Neural crest cell (in vitro differentiated cells): Measurements from ENCODE around the gene COL24A1. TPM values are rescaled to one million over a fixed set of nuclear protein-coding genes. Genes with fewer than 3 reads are reported as not detected.
"Not testable (repeated sequence)": the region's sequence is repeated elsewhere in the genome, so short reads cannot be mapped to it uniquely, and the experiment has no call there.

Source experiments
- DNase-seq: peaks from one replicate; pipeline ENCODE4 v3.0.0; 2021; ENCODE audit warnings: low read depth, mixed read lengths, low spot score
- H3K27ac Mint-ChIP-seq: one replicate; pipeline ENCODE4 v1.8.0; 2021; ENCODE audit warnings: mild to moderate bottlenecking, mixed read lengths; ENCODE audit not compliant: unreplicated experiment
- H3K27me3 Mint-ChIP-seq: 2 replicates; pipeline ENCODE4 v1.8.0; 2021; ENCODE audit warnings: low read depth, mild to moderate bottlenecking, mixed read lengths
- H3K36me3 Mint-ChIP-seq: 2 replicates; pipeline ENCODE4 v1.8.0; 2021; ENCODE audit warnings: low read depth, mild to moderate bottlenecking, mixed read lengths
- H3K4me1 Mint-ChIP-seq: 2 replicates; pipeline ENCODE4 v1.8.0; 2021; ENCODE audit warnings: mixed read lengths
- H3K4me3 Mint-ChIP-seq: one replicate; pipeline ENCODE4 v1.8.0; 2021; ENCODE audit warnings: mild to moderate bottlenecking, mixed read lengths
- H3K9me3 Mint-ChIP-seq: 2 replicates; pipeline ENCODE4 v1.8.0; 2021; ENCODE audit warnings: mixed read lengths
- CTCF ChIP-seq: fragments of 200-600 bp; sonication (generic); conservative IDR thresholded peaks from 2 replicates; pipeline ENCODE4 v1.5.0; 2021; ENCODE audit warnings: antibody characterized with exemption, mild to moderate bottlenecking
- total RNA-seq: library from RNA; stranded (reverse); gene quantifications from 2 replicates; pipeline ENCODE4 v1.2.1, GENCODE V29; 2021

COL24A1 gene
- total RNA-seq, 1 donor from 2014 or later, result 0.35 TPM

GRCh38 chr1:85865213-85865612 lies 291.4 kb downstream of the COL24A1 start:
- no peak for DNase-seq
- no peaks in the 10 kb centered on the region for H3K9me3 Mint-ChIP-seq
- H3K4me3 Mint-ChIP-seq, result no peak overlapping the region
- no peak overlapping the region for H3K27ac Mint-ChIP-seq
- H3K27me3 Mint-ChIP-seq, result peaks cover 5% of the 10 kb centered on the region
- TF ChIP-seq CTCF, result no peak
- no peaks in the 10 kb centered on the region for H3K4me1 Mint-ChIP-seq
- no peaks in the 10 kb centered on the region for H3K36me3 Mint-ChIP-seq

GRCh38 chr1:85864727-85865126 lies 291.8 kb downstream of the COL24A1 start:
- Mint-ChIP-seq H3K27me3 (peaks cover 5% of the 10 kb centered on the region), H3K4me1 (no peaks in the 10 kb centered on the region), H3K36me3 (no peaks in the 10 kb centered on the region), H3K9me3 (no peaks in the 10 kb centered on the region), H3K27ac (no peak overlapping the region), H3K4me3 (no peak overlapping the region)
- no peak for DNase-seq
- TF ChIP-seq CTCF, result no peak

GRCh38 chr1:85863639-85864038 lies 292.9 kb downstream of the COL24A1 start:
- not testable (repeated sequence) for H3K27me3 Mint-ChIP-seq, H3K4me3 Mint-ChIP-seq, H3K27ac Mint-ChIP-seq, H3K9me3 Mint-ChIP-seq, H3K36me3 Mint-ChIP-seq, H3K4me1 Mint-ChIP-seq, DNase-seq

- Mint-ChIP-seq H3K27ac (no peak overlapping the region), H3K4me3 (no peak overlapping the region), H3K9me3 (no peaks in the 10 kb centered on the region), H3K36me3 (no peaks in the 10 kb centered on the region), H3K4me1 (no peaks in the 10 kb centered on the region), H3K27me3 (peaks cover 16% of the 10 kb centered on the region)
- DNase-seq, result no peak
- TF ChIP-seq CTCF, result no peak
These were observed 294.1 kb downstream of the COL24A1 start for GRCh38 chr1:85862456-85862855.

GRCh38 chr1:85857991-85858390 lies 298.6 kb downstream of the COL24A1 start:
- no peak for TF ChIP-seq CTCF
- no peaks in the 10 kb centered on the region for H3K4me1 Mint-ChIP-seq

GRCh38 chr1:85850238-85850637 lies 306.3 kb downstream of the COL24A1 start:
- TF ChIP-seq CTCF, result no peak
- DNase-seq, result no peak
- Mint-ChIP-seq H3K9me3 (no peaks in the 10 kb centered on the region), H3K36me3 (no peaks in the 10 kb centered on the region), H3K27ac (no peak overlapping the region), H3K4me1 (no peaks in the 10 kb centered on the region), H3K27me3 (peaks cover 14% of the 10 kb centered on the region), H3K4me3 (no peak overlapping the region)

More at GRCh38 chr1:85857991-85858390, 298.6 kb downstream of the COL24A1 start:
- no peak for DNase-seq
- peaks cover 43% of the 10 kb centered on the region for H3K27me3 Mint-ChIP-seq
- H3K36me3 Mint-ChIP-seq, result no peaks in the 10 kb centered on the region
- no peak overlapping the region for H3K4me3 Mint-ChIP-seq
- H3K27ac Mint-ChIP-seq, result no peak overlapping the region
- no peaks in the 10 kb centered on the region for H3K9me3 Mint-ChIP-seq
